ENCODE data around the gene PDZRN4. TPM values are rescaled to one million over a fixed set of nuclear protein-coding genes. Genes with fewer than 3 reads are reported as not detected.

Gene PDZRN4
- total RNA-seq, 2 donors from 2014 or later = not detected

- Mint-ChIP-seq H3K27me3 (peaks cover 5% of the 10 kb centered on the region), H3K9me3 (no peaks in the 10 kb centered on the region), H3K4me1 (no peaks in the 10 kb centered on the region), H3K4me3 (no peak overlapping the region), H3K27ac (no peak overlapping the region), H3K36me3 (ENCODE audit: low read depth) (no peaks in the 10 kb centered on the region)
- ATAC-seq (replicated peaks) = no peak
Observed at GRCh38 chr12:41563051-41563450, 374.9 kb downstream of the PDZRN4 start.

DNA sequence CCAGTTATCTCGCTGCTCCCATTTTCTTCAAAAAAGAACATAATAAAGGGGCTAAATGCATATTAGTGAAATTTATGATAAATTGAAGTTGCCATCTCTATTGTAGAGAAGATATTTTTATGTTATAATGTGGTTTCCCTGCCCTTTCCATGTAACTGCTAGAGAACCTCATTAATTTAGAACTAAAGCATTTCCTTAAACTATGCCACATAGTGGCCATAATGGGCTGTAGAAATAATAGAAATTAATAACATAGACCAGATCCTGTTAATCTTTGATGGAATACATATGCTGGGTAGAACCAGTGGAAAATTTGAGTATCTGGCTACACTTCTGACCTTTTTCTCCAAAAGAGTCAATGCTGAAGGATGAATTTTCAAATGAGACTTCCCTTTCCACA lies 376.7 kb downstream of the PDZRN4 start:
- ATAC-seq (replicated peaks) = no peak
- Mint-ChIP-seq H3K36me3 (ENCODE audit: low read depth) (no peaks in the 10 kb centered on the region), H3K27ac (no peak overlapping the region), H3K4me1 (no peaks in the 10 kb centered on the region), H3K9me3 (no peaks in the 10 kb centered on the region), H3K4me3 (no peak overlapping the region), H3K27me3 (peaks cover 5% of the 10 kb centered on the region)

GRCh38 chr12:41566703-41567102 lies 378.6 kb downstream of the PDZRN4 start:
- Mint-ChIP-seq H3K4me3 (no peak overlapping the region), H3K27me3 (peaks cover 5% of the 10 kb centered on the region), H3K27ac (no peak overlapping the region), H3K9me3 (no peaks in the 10 kb centered on the region), H3K4me1 (no peaks in the 10 kb centered on the region), H3K36me3 (ENCODE audit: low read depth) (no peaks in the 10 kb centered on the region)
- ATAC-seq (replicated peaks) = no peak

DNA sequence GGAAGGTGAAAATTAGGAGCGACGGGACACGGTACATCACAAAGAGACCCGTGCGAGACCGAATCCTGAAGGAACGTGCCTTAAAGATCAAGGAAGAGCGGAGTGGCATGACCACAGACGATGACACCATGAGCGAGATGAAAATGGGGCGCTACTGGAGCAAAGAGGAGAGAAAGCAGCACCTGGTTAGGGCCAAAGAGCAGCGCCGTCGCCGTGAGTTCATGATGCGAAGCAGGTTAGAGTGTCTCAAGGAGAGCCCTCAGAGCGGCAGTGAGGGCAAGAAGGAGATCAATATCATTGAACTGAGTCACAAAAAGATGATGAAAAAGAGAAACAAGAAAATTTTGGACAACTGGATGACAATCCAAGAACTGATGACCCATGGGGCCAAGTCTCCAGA lies 385.3 kb downstream of the PDZRN4 start:
- no peaks in the 10 kb centered on the region for H3K9me3 Mint-ChIP-seq
- no peak overlapping the region for H3K27ac Mint-ChIP-seq
- no peak for ATAC-seq (replicated peaks)
- no peak overlapping the region for H3K4me3 Mint-ChIP-seq
- H3K36me3 Mint-ChIP-seq (ENCODE audit: low read depth) = no peaks in the 10 kb centered on the region
- H3K4me1 Mint-ChIP-seq = no peaks in the 10 kb centered on the region
- H3K27me3 Mint-ChIP-seq = no peaks in the 10 kb centered on the region

- no peak overlapping the region for H3K27ac Mint-ChIP-seq
- H3K4me1 Mint-ChIP-seq = no peaks in the 10 kb centered on the region
- H3K36me3 Mint-ChIP-seq (ENCODE audit: low read depth) = no peaks in the 10 kb centered on the region
- H3K27me3 Mint-ChIP-seq = peaks cover 11% of the 10 kb centered on the region
- H3K9me3 Mint-ChIP-seq = no peaks in the 10 kb centered on the region
- ATAC-seq (replicated peaks) = no peak
- no peak overlapping the region for H3K4me3 Mint-ChIP-seq
Observed at GRCh38 chr12:41576925-41577324, 388.8 kb downstream of the PDZRN4 start.

DNA sequence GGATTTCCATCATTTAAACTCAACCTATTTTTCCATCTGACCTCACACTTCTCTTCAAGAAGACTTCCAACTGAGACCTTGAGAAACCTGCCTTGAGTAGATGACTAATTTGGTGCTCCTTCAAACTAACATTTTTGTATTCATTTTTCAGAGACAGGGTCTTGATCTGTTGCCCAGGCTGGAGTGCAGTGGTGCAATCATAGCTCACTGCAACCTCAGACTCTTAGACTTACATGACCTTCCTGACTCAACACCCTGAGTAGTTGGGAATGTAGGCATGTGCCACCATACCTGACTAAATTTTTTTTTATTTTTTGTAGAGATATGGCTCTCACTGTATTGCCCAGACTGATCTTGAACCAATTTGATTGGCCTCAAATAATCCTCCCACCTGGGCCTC lies 389.9 kb downstream of the PDZRN4 start:
- no peak for ATAC-seq (replicated peaks)
- Mint-ChIP-seq H3K4me1 (no peaks in the 10 kb centered on the region), H3K27me3 (peaks cover 17% of the 10 kb centered on the region), H3K36me3 (ENCODE audit: low read depth) (no peaks in the 10 kb centered on the region), H3K9me3 (no peaks in the 10 kb centered on the region), H3K4me3 (no peak overlapping the region), H3K27ac (no peak overlapping the region)

DNA sequence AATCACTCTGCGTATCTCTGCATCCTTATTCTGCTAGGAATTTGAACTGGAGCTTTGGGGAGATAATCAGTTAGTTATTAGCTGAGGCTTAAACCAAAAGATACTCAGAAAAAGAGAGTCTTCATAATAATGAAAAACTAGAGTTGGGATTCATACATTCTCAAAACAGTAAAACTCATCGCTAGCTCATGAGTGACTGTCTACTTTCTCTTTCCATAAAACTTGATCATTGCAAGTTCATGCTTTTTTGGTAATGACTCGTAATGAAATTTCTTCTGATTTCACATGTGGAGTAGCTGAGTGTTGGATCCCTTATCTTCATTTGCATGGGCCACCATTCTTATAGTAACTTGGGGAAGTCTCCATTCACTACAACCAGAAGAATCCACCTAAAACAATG lies 397.7 kb downstream of the PDZRN4 start:
- no peaks in the 10 kb centered on the region for H3K4me1 Mint-ChIP-seq
- H3K27me3 Mint-ChIP-seq = peaks cover 14% of the 10 kb centered on the region
- H3K27ac Mint-ChIP-seq = no peak overlapping the region
- peak; percentile 63 for ATAC-seq (replicated peaks)
- no peaks in the 10 kb centered on the region for H3K36me3 Mint-ChIP-seq (ENCODE audit: low read depth)
- no peak overlapping the region for H3K4me3 Mint-ChIP-seq
- no peaks in the 10 kb centered on the region for H3K9me3 Mint-ChIP-seq

GRCh38 chr12:41587574-41587973 lies 399.5 kb downstream of the PDZRN4 start:
- H3K27me3 Mint-ChIP-seq = peaks cover 4% of the 10 kb centered on the region
- ATAC-seq (replicated peaks) = no peak
- no peak overlapping the region for H3K27ac Mint-ChIP-seq
- no peak overlapping the region for H3K4me3 Mint-ChIP-seq
- H3K4me1 Mint-ChIP-seq = no peaks in the 10 kb centered on the region
- H3K36me3 Mint-ChIP-seq (ENCODE audit: low read depth) = no peaks in the 10 kb centered on the region
- no peaks in the 10 kb centered on the region for H3K9me3 Mint-ChIP-seq

- H3K27me3 Mint-ChIP-seq = no peaks in the 10 kb centered on the region
- H3K27ac Mint-ChIP-seq = no peak overlapping the region
- H3K36me3 Mint-ChIP-seq (ENCODE audit: low read depth) = no peaks in the 10 kb centered on the region
- H3K4me1 Mint-ChIP-seq = no peaks in the 10 kb centered on the region
- H3K9me3 Mint-ChIP-seq = no peaks in the 10 kb centered on the region
- no peak overlapping the region for H3K4me3 Mint-ChIP-seq
- ATAC-seq (replicated peaks) = no peak
Observed at GRCh38 chr12:41589878-41590277, 401.8 kb downstream of the PDZRN4 start.

DNA sequence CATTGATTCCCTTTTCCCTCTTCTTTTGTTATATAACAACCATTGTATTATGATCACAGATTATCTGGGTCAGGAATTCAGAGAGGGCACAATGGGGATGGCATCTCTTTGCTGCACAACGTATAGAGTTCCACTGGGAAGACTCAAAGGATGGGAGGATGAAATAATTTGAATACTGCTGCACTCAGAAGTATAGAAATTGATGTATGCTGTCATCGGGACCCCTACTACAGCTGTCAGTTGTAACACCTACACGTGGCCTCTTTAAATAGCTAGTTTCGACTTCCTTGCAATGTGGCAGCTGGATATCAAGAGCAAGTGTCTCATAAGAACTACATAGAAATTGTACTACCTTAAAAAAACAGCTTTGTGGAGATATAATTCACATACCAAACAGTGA lies 408.1 kb downstream of the PDZRN4 start:
- H3K27me3 Mint-ChIP-seq = no peaks in the 10 kb centered on the region
- ATAC-seq (replicated peaks) = no peak
- H3K36me3 Mint-ChIP-seq (ENCODE audit: low read depth) = no peaks in the 10 kb centered on the region
- no peaks in the 10 kb centered on the region for H3K4me1 Mint-ChIP-seq
- no peak overlapping the region for H3K4me3 Mint-ChIP-seq
- H3K9me3 Mint-ChIP-seq = no peaks in the 10 kb centered on the region
- H3K27ac Mint-ChIP-seq = no peak overlapping the region

DNA sequence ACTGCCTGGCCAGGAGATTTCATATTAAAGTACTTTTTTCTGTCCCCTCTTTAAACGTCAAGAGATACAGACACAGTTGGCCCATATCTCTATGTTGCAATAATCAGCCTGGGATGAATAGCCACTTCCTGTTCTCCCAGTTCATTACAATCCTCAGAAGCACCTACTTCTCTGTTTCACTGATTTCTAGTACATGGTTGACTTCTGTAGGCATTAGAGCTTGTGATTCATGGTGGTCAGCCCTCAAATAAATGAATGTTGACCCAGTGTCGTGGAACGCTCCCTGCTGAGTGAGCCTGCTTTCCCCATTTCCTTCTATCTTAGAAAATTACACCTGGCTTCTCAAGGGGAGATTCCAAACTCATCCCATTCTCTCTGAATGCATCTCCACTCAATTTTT lies 416.7 kb downstream of the PDZRN4 start:
- no peaks in the 10 kb centered on the region for H3K36me3 Mint-ChIP-seq (ENCODE audit: low read depth)
- no peaks in the 10 kb centered on the region for H3K9me3 Mint-ChIP-seq
- no peaks in the 10 kb centered on the region for H3K4me1 Mint-ChIP-seq
- no peak overlapping the region for H3K27ac Mint-ChIP-seq
- H3K4me3 Mint-ChIP-seq = no peak overlapping the region
- ATAC-seq (replicated peaks) = no peak
- peaks cover 5% of the 10 kb centered on the region for H3K27me3 Mint-ChIP-seq

- Mint-ChIP-seq H3K27ac (no peak overlapping the region), H3K9me3 (no peaks in the 10 kb centered on the region), H3K27me3 (peaks cover 5% of the 10 kb centered on the region), H3K36me3 (ENCODE audit: low read depth) (no peaks in the 10 kb centered on the region), H3K4me1 (no peaks in the 10 kb centered on the region), H3K4me3 (no peak overlapping the region)
- ATAC-seq (replicated peaks) = peak; percentile 70
Observed at GRCh38 chr12:41605545-41606305, 417.6 kb downstream of the PDZRN4 start.

- Mint-ChIP-seq H3K27ac (no peak overlapping the region), H3K4me1 (no peaks in the 10 kb centered on the region), H3K36me3 (ENCODE audit: low read depth) (no peaks in the 10 kb centered on the region), H3K9me3 (no peaks in the 10 kb centered on the region), H3K27me3 (peaks cover under 1% of the 10 kb centered on the region), H3K4me3 (no peak overlapping the region)
- ATAC-seq (replicated peaks) = no peak
Observed at GRCh38 chr12:41606468-41607445, 418.6 kb downstream of the PDZRN4 start.

GRCh38 chr12:41612892-41613557 lies 424.9 kb downstream of the PDZRN4 start:
- Mint-ChIP-seq H3K4me3 (no peak overlapping the region), H3K27ac (no peak overlapping the region), H3K9me3 (peaks cover 4% of the 10 kb centered on the region), H3K4me1 (no peaks in the 10 kb centered on the region), H3K27me3 (no peaks in the 10 kb centered on the region), H3K36me3 (ENCODE audit: low read depth) (no peaks in the 10 kb centered on the region)
- no peak for ATAC-seq (replicated peaks)
